HG02678 (cell line): ENCODE results near the gene KIAA1328.

Experiments used
- ATAC-seq: cut with Tn5 transposase; IDR thresholded peaks from one replicate; pipeline ENCODE4 v1.9.1; 2021; ENCODE audit warnings: mild to moderate bottlenecking, moderate library complexity; ENCODE audit not compliant: unreplicated experiment

Gene KIAA1328

GRCh38 chr18:37249171-37249886 is 420.4 kb downstream of the KIAA1328 start:
- ATAC-seq, result no peak

GRCh38 chr18:37249895-37250618 is 421.1 kb downstream of the KIAA1328 start:
- ATAC-seq, result no peak

GRCh38 chr18:37251679-37252078 is 422.8 kb downstream of the KIAA1328 start:
- ATAC-seq, result no peak

GRCh38 chr18:37252342-37252741 is 423.4 kb downstream of the KIAA1328 start:
- no peak for ATAC-seq

GRCh38 chr18:37252854-37253393 is 424.0 kb downstream of the KIAA1328 start:
- no peak for ATAC-seq

GRCh38 chr18:37253394-37254235 is 424.7 kb downstream of the KIAA1328 start:
- peak; percentile 40 for ATAC-seq

GRCh38 chr18:37254236-37254754 is 425.4 kb downstream of the KIAA1328 start:
- ATAC-seq, result peak; percentile 17

GRCh38 chr18:37254973-37255372 is 426.0 kb downstream of the KIAA1328 start:
- ATAC-seq, result no peak

GRCh38 chr18:37258131-37258530 is 429.2 kb downstream of the KIAA1328 start:
- ATAC-seq, result no peak

- no peak for ATAC-seq
Observed at GRCh38 chr18:37258819-37259218, 429.9 kb downstream of the KIAA1328 start.

GRCh38 chr18:37259711-37260110 is 430.8 kb downstream of the KIAA1328 start:
- no peak for ATAC-seq

GRCh38 chr18:37260367-37261093 is 431.6 kb downstream of the KIAA1328 start:
- no peak for ATAC-seq

GRCh38 chr18:37261246-37261840 is 432.4 kb downstream of the KIAA1328 start:
- no peak for ATAC-seq

- ATAC-seq, result no peak
Observed at GRCh38 chr18:37261988-37262387, 433.1 kb downstream of the KIAA1328 start.

GRCh38 chr18:37264956-37265355 is 436.0 kb downstream of the KIAA1328 start:
- no peak for ATAC-seq

GRCh38 chr18:37265382-37265781 is 436.5 kb downstream of the KIAA1328 start:
- ATAC-seq, result no peak

GRCh38 chr18:37266290-37266689 is 437.4 kb downstream of the KIAA1328 start:
- no peak for ATAC-seq

GRCh38 chr18:37270038-37270665 is 441.2 kb downstream of the KIAA1328 start:
- no peak for ATAC-seq

GRCh38 chr18:37270666-37271052 is 441.7 kb downstream of the KIAA1328 start:
- no peak for ATAC-seq
